T follicular helper cell (primary cell): ENCODE results near the gene LIN37.
"Not testable (repeated sequence)": the region's sequence is repeated elsewhere in the genome, so short reads cannot be mapped to it uniquely, and the experiment has no call there.

ENCODE experiments used
- DNase-seq: peaks from one replicate; pipeline ENCODE4 v3.0.0-alpha.2; 2020; ENCODE audit warnings: low read depth

The LIN37 gene

DNA sequence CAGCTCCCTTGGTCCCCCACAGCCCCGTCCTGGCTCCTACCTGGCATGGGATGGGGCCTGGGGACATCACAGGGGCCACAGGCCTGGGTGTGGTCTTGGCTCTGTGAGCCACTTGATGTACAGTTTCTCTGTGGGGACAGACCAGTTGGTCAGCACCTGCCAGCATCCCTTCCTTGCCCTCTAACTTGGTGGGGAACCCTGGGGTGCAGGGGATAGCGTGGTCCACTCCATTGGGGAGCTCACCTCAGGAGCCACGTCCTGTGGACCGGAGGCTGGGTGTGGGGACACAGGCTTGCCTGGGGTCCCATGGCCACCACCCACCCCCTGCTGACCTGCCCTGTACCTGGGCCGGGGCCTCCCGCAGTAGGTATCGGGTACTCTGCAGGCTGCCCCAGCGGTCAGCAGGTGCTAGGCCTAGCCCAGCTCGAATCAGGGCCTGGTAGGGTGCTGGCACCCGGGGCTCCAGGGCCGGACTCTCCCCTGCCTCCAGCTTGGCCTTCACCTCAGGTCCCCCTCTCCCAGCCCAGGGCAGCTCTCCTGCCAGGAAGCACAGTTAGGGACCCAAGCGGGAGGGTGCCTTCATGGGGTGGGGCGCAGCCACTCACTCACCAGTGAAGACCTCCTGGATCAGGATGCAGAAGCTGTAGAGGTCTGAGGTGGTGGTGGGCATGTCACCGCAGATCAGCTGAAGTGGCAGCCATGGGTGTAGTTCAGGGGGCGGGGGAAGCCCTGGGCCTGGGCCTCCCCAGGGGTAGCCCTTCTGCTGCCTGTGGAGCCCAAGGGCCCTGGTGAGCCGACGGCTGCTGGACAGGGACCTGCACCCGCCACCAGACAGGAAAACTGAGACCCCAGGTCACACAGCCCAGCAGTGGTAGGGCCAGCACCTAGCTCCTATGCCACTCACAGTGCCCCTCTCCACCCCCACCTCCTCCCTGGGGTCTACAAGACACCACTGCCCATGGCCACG, 41.9 kb downstream of the LIN37 start:
- DNase-seq = no peak

DNA sequence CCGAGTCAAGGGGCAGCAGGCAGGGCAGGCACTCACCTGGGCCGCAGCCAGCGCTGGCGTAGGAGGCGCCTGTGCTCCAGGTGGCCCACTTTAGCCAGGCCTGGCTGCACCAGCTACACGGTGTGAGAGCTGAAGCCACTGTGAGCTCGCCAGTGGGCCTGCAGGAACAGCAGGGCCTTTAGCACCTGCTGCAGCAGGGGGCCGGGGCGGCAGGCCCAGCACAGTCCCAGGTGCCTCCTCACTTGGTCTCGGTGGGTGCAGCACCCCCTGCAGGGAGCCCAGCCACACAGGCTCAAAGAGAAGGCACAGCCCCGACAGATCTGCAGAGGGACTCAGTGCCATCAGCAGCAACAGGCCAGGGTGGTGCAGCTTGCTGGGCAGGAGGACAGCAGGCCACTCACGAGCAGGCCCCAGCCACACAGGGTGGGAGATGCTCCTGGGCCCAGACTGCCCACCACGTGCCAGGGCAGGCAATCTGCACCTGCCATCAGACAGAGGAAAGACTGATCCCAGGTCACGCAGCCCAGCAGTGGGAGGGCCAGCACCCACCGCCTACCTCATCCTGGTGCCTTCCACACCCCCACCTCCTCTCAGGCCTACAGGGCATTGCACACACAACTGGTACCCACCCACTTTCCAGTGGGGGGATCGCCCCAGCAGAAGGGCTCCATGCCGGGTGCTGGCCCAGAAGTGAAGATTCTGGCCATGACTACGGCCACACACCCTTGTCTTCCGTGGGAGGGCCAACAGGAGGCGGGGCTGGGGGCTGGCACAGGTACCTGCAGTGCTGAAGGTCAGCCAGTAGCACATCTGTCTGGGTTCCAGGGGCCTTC, 42.8 kb downstream of the LIN37 start:
- no peak for DNase-seq

DNA sequence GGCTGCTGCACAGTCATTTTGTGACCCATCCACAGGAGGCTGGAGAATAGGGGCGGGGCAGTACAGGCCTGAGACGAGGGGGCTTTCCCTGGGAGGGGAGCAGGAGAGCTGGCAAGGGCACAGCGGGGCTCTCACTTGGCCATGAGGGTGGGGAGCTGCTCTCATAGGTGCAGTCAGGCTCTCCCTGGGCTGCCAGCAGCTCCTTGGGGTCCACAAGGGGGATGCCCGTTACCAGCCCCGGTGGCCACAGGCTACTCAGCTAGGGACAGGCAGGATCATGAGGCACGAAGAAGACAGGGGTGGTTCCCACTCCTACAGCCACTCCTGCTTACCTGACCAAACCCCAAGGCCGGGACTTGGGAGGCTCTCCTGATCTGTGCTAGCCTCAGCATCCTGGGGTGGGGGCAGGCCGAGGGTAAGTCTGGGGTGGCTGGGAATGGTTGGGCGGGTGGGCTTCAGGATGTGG, 43.5 kb downstream of the LIN37 start:
- DNase-seq = no peak

DNA sequence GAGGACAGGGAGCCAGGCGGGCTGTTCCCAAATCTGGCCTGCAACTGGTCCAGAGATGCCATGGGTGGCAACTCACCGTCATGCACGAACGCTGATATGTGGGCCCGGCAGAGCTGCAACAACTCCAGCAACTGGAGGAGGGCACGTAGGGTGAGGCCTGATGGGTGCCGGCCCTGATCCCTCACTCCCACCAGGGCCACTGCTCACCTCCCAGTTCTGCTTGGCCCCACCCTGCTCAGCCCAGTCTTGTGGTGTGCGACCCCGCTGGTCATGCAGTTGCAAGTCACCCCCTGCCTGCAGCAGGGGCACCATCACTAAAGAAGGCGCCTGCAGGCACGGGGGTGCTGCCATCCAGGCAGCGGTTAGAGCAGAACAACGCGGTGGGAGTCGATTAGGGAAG, 43.9 kb downstream of the LIN37 start:
- DNase-seq = no peak

DNA sequence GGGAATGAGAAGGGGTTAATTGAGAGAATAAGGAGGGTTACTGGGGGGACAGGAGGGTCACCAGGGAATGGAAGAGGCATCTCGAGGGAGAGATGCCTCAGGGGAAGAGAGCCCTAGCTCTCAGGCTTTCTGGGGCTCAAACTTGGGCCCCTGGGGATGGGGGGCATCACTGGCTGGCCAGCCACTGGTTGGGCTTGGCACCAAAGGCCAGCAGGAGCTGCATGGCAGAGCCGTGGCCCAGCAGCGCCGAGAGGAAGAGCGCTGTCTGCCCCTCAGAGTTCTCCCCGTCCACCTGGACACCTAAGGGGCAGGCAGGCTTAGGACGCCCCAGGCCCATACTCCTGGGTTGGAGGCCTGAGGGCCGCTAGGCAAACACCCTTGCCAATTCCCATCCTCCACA, 44.5 kb downstream of the LIN37 start:
- DNase-seq = no peak

DNA sequence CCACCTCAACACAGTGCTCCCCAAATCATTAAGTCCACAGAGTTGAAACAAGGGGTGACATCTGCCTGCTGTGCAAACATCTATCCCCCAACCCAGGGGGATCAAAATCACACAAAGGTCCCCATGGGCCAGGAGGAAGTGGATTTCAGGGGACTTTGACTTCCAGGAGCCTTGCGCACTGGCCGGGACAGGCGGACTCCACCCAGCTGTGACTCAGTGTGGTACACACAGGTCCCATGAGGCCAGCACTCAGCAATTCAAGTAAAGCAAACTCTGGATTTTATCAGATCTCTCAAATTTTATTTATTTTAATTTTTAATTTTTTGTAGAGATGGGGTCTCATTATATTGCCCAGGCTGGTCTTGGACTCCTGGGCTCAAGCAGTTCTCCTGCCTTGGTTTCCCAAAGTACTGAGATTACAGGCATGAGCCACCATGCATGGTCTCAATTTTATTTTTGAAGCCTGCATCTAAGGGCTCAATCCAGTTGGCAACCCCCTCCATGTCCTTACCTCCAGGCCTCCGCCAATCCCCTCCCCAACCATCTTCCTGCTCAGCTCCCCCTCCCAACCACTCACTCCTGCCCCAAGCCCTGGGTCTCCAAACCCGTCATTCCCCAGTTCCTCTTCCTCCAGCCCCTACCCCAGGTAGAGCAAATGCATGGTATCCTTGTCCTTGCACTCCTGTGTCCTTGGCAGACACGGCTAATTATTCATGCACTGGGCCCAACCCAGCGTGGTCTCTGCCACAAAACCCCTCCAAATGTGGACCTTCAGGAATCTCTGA, 45.2 kb downstream of the LIN37 start:
- DNase-seq = no peak

DNA sequence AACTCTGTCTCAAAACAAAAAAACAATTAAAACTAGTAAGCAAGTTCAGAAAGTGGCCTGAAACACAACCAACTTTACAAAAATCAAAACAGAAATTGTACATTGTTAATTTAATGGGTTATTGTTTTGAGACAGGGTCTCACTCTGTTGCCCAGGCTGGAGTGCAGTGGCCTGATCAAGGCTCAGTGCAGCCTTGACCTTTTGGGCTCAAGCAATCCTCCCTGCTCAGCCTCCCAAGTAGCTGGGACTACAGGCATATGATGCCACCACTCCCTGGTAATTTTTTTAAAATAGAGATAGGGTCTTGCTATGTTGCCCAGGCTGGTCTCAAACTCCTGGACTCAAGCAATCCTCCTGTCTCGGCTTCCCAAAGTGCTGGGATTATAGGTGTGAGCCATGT, 47.2 kb downstream of the LIN37 start:
- not testable (repeated sequence) for DNase-seq

DNA sequence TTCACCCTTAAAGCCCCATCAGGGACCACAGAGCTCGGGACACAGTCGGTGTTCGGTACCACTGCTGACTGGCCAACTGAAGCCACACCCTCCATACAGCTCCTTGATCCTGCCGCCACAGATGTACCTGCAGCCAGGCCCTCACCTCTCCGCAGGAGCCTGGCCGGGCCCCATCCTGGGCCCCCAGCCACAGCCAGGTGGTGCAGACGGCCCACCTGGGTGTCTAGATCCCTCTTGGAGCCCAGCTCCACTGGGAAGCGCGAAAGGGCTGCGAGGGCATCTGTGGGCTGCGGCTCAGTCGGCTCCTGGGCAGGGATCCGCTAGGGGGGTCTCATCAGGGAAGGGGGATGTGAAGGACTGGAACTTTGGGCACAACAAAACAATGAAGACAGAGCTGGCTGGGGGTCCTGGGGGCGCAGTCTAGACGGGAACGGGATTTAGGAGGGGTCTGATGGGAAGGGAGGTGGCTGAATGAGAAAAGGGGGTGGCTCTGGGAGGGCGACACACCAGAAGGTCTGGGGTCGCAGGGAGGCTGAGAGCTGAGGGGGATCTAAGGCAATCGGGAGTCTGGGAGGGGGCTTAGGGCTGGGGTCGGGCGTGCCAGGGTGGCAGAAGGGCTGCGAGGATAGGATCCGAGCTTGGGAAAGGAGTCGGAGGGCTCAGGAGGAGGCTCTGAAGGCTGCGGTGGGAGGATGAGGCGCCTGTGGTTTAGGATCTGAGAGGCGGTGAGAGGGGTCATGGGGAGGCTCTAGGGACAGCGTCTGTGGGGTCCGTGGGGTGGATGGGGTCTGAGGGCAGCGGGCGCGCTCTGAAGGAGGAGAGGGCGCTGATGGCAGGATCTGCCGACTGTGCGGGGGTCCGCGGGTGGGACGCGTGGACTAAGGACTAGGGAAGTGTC, 48.5 kb downstream of the LIN37 start:
- DNase-seq = no peak

DNA sequence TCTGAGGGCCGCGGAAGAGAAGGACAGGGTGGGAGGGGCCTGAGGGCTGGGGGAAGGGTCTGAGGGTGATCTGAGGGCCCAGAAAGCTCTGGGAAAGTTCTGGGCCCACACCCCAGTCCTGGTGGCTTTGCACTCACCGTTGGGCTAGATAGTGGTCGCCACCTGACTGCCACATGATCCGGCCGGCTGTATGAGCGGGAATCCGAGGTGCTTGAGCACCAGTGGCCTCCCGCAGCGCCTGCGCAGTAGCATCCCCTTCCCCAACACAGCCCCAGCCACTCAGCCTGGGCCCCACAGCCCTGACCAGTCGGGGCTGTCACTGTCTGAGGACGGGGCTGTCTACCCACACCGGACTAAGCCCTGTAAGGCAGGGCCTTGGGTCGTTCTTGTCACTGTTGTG, 49.3 kb downstream of the LIN37 start:
- DNase-seq = no peak

DNA sequence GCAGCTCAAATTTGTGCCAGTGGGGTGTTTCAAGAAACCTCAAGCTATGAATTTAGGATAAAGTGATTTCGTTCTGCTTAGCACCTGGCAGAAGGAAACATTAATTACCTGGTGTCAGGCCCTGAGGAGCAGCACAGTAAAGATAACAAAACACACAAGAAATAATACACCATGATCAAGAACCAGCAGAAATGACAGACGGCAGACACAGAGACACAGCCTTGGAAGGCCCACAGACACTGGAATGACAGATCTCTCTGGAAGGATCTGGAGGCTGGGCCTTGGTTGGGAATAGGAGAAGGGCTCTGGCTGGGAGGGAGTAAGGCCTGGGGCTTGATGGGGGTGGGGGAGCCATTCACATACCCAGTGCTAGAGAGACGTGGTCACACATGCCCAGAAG, 53.5 kb downstream of the LIN37 start:
- DNase-seq = no peak
